AG04450 (cell line): ENCODE data around the gene AAGAB. TPM values are rescaled to one million over a fixed set of nuclear protein-coding genes. Genes with fewer than 3 reads are reported as not detected.

Experiments used
- CTCF ChIA-PET: fragments of 300-600, 350-600 bp; formaldehyde crosslinking; extraction: SDS; loops from one replicate; lab custom pipeline; 2022; ENCODE audit warnings: antibody characterized with exemption, inconsistent platforms; lab: Charles Lee
- POLR2A ChIA-PET: fragments of 350-600 bp; formaldehyde crosslinking; extraction: SDS; loops from one replicate; lab custom pipeline; 2021; ENCODE audit warnings: antibody characterized with exemption, inconsistent platforms; lab: Yijun Ruan, JAX
- DNase-seq: peaks from one replicate; pipeline ENCODE4 v3.0.0-alpha.2; 2011; ENCODE audit warnings: low read depth, low spot score
- H3K27ac ChIP-seq: one replicate; pipeline ENCODE4 v1.5.1; 2012; ENCODE audit warnings: low read depth, low read length, control low read depth
- H3K27me3 ChIP-seq: one replicate; pipeline ENCODE4 v1.6.0; 2012; ENCODE audit warnings: low read length; ENCODE audit not compliant: control insufficient read depth, insufficient read depth
- H3K4me3 ChIP-seq: 2 replicates; pipeline ENCODE4 v1.5.1; 2011; ENCODE audit warnings: mild to moderate bottlenecking, low read depth, low read length, control low read depth
- H3K9me3 ChIP-seq: 2 replicates; pipeline ENCODE4 v1.5.1; 2012; ENCODE audit warnings: low read length; ENCODE audit not compliant: control insufficient read depth, insufficient read depth
- CTCF ChIP-seq: IDR thresholded peaks from 2 replicates; pipeline ENCODE4 v1.5.1; 2011; ENCODE audit warnings: low read depth, low read length, control low read depth, inconsistent platforms
- polyA plus RNA-seq: library from polyadenylated mRNA; depleted of rRNA; stranded (reverse); fragments of >200 nt; gene quantifications from 2 replicates; pipeline ENCODE4 v1.2.3, GENCODE V29; 2011

Gene AAGAB
- polyA plus RNA-seq, 1 experiment: 58.0 TPM

GRCh38 chr15:67232591-67232990 is 21.9 kb downstream of the AAGAB start:
- H3K4me3 ChIP-seq: no peak overlapping the region
- ChIA-PET POLR2A (no interaction called here), CTCF (no interaction called here)
- no peak for DNase-seq
- TF ChIP-seq CTCF: no peak
- no peaks in the 10 kb centered on the region for H3K9me3 ChIP-seq
- H3K27ac ChIP-seq: no peak overlapping the region
- H3K27me3 ChIP-seq: no peaks in the 10 kb centered on the region

GRCh38 chr15:67230504-67230903 is 24.0 kb downstream of the AAGAB start:
- Histone ChIP-seq H3K27ac (no peak overlapping the region), H3K27me3 (no peaks in the 10 kb centered on the region), H3K4me3 (no peak overlapping the region), H3K9me3 (no peaks in the 10 kb centered on the region)
- ChIA-PET POLR2A (no interaction called here), CTCF (interaction anchor here (0.6 kb wide), 1 partner anchor 121 kb away, joined by 4 read pairs; no protein-coding TSS in a partner anchor)
- no peak for TF ChIP-seq CTCF
- no peak for DNase-seq

DNA sequence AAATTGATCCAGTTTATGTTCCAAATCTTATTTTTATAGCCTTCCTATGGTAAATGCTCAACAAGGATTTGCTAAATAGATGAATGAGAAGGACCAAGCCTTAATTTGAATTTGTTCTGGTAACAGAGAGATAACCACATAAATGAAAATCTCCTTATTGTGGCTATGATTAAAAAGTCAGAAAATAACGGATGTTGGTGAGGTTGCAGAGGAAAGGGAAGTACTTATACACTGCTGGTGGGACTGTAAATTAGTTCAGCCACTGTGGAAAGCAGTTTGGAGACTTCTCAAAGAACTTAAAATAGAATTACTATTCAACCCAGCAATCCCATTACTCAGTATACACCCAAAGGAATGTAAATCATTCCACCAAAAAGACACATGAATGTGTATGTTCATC is 26.2 kb downstream of the AAGAB start:
- Histone ChIP-seq H3K27me3 (no peaks in the 10 kb centered on the region), H3K27ac (no peak overlapping the region), H3K4me3 (no peak overlapping the region), H3K9me3 (no peaks in the 10 kb centered on the region)
- TF ChIP-seq CTCF: no peak
- no peak for DNase-seq
- CTCF ChIA-PET: no interaction called here
- POLR2A ChIA-PET: no interaction called here

GRCh38 chr15:67227846-67228245 is 26.6 kb downstream of the AAGAB start:
- no peak for DNase-seq
- CTCF ChIA-PET: no interaction called here
- POLR2A ChIA-PET: no interaction called here
- no peak for TF ChIP-seq CTCF
- Histone ChIP-seq H3K4me3 (no peak overlapping the region), H3K27ac (no peak overlapping the region), H3K9me3 (no peaks in the 10 kb centered on the region), H3K27me3 (no peaks in the 10 kb centered on the region)

GRCh38 chr15:67227431-67227830 is 27.0 kb downstream of the AAGAB start:
- no peak for TF ChIP-seq CTCF
- Histone ChIP-seq H3K27ac (no peak overlapping the region), H3K4me3 (no peak overlapping the region), H3K27me3 (no peaks in the 10 kb centered on the region), H3K9me3 (no peaks in the 10 kb centered on the region)
- CTCF ChIA-PET: no interaction called here
- DNase-seq: no peak
- POLR2A ChIA-PET: no interaction called here
